Stimulated activated CD4-positive, alpha-beta T cell treated with anti-CD3 and anti-CD28 coated beads, Interleukin-15, amount 100 ng/mL, for 48 hours (primary cell): Measurements from ENCODE around the gene PEX14.
"Not testable (repeated sequence)": the region's sequence is repeated elsewhere in the genome, so short reads cannot be mapped to it uniquely, and the experiment has no call there.

Experiments
- DNase-seq, 2 donors: peaks; one replicate each; pipeline ENCODE4 v3.0.0-alpha.2; 2020; ENCODE audit warnings: low read depth in 2 of 2

PEX14 gene

GRCh38 chr1:10450156-10450814 lies 24.5 kb upstream of the PEX14 start:
- DNase-seq = no peak

GRCh38 chr1:10450836-10451235 lies 23.9 kb upstream of the PEX14 start:
- DNase-seq = no peak

GRCh38 chr1:10451287-10451686 lies 23.5 kb upstream of the PEX14 start:
- no peak for DNase-seq

DNA sequence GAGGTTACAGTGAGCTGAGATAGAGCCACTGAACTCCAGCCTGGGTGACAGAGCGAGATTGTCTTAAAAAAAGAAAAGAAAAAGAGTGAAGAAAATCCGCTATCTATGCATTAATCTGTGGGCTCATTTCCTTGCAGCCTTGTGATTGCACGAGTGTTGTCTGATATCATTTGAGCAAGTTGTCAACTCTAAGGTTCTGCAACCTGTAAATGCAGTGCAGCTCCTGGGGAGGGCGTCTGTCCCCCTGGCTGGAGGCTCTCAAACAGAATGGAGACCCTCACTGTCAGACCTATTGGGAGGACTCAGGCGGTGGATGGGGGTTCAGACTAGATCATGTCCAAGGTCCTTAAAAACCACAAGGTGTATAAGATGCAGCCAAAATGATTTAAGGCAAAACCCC lies 18.7 kb upstream of the PEX14 start:
- no peak for DNase-seq

DNA sequence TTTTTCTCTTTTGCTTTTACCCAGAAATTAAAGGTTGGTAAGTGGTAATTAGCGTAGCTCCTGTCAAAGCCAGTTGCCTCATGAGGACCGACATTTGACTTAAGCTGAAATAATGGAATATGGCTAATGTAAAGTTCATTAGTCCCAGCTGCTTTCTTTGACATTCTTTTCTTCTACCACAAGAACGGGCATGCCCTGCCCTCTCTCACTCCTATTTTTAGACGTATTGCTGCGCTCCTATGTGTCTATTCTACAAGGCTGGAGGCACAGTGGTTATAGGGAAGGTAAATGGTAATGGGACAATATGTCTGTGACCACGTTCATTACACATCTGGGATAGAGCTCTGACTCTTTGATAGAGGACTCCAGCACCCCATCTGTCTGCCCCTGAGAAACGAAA lies 18.1 kb upstream of the PEX14 start:
- DNase-seq = no peak

GRCh38 chr1:10457462-10457861 lies 17.3 kb upstream of the PEX14 start:
- not testable (repeated sequence) for DNase-seq

- no peak for DNase-seq
Measured at GRCh38 chr1:10457875-10458274, 16.9 kb upstream of the PEX14 start.

DNA sequence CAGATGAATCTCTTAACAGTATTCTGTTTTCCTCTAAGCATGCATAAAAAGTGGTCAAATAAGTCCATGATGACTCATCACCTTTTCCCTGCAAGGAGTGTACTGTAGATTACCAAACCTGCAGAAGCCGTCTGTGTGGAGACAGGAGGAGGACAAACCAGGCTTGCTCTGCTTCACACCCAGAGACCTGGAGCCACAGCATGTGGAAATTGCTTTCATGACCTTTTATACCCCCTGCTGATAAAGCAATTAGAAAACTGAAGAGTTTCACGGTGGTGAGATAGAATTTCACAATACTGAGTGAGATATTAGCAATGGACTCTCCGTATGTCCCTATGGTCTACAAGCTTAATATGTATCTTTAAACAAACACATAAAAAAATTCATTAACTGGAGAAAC lies 15.6 kb upstream of the PEX14 start:
- no peak for DNase-seq

DNA sequence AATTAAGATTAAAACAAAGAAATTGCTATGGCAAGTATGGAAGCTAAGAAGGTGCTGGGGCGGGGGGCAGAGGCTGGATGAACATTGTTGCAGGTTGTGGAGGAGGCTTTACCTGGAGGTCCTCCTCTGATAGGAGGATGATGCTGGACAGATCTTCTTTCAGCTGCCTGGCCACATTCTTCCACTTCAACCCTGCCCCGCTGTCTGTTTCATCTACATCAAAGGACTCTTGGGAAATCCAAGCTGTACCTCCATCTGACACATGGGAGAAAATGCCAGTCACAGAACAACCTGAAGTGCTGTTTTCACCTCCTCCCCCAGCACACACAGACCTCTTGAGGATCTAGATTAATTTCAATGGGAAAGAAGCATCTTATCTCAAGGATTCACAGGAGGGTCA lies 7.7 kb upstream of the PEX14 start:
- no peak for DNase-seq

DNA sequence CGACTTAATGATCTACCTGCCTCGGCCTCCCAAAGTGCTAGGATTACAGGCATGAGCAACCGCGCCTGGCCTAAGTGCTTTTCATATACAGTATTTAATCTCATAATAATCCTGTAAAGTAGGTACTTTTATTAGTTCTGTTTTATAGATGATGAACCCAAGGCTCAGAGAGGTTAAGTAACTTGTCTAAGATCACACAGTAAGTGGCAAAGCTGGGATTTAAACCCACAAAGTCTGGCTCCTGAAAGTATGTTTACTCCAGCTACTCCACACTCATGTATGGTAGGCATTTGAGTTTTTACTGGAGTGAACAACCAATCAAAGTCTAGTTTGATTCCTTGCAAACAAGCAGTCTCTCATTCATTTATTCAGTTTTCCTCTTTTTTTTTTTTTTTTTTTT lies 4.7 kb upstream of the PEX14 start:
- no peak for DNase-seq

GRCh38 chr1:10471411-10472219 lies 3.1 kb upstream of the PEX14 start:
- no peak for DNase-seq

DNA sequence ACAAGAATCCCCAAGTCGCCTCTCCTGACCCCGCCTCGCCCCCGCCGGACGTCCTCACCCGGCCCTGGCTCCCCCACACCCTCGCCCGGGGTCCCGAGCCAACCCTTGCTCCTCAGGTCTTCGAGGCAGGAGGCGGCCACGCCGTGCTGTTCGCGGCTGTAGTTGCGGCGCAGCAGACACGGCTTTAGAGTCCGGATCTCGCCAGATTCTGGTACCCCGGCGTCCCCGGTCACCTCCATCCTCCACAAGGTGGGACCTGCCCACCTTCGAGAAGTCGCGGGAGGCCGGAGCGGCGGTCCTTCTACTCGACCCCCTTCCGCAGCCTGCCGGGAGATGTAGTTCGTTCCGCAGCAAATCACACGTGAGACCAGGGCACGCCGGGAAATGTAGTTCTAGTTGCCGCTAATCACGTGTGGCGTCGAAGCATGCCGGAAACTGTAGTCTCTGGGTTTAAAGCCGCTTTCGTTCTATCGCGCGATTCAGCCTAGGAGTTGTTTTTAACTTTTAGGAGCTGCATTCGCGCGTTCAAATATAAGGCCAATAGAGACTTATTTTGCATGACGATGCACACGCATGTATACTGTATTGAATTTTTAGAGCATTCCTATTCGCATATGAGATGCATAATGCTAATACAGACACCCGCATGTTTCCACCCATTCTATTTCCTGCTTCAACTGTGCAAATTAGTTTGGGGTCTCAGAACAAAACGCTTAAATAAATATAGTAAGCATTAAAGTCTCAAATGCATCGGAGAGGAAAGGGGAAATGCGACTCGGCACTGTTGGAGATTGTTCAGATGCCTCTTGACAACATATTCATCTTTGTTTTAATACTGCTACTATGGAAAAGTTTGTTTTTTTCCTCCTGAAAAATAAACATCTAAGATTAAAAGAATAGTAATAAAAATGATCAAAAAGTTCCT lies 2.3 kb upstream of the PEX14 start, which contains the start of gene DFFA:
TSS of gene DFFA (minus strand) at position 310 of the 925 bp plus-strand sequence. CDS start at position 239, 71 bp downstream.
- peak; percentile 86 to 88 for DNase-seq

DNA sequence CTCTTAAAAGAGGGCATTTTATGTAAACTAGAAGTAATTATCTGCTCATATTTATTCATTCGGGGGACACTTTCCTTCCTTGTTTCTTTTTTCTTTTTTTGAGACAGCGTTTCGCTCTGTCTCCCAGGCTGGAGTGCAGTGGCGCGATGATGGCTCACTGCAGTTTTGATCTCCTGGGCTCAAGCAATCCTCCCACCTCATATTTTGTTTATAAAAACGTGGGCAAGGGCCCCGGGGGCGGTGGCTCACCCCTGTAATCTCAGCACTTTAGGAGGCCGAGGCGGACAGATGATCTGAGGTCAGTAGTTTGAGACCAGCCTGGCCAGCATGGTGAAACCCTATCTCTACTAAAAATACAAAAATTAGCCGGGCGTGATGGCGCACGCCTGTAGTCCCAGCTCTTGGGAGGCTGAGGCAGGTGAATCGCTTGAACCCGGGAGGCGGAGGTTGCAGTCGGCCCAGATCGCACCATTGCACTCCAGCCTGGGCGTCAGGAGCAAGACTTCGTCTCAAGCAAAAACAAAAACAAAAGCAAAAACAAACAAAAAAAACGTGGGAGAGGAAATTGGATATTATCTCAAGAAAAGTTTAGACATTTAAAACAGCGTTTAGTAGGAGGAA lies 1.5 kb upstream of the PEX14 start:
- no peak for DNase-seq

- DNase-seq = not testable (repeated sequence)
Measured at GRCh38 chr1:10474309-10474612, 489 bp upstream of the PEX14 start.

GRCh38 chr1:10475510-10475909 lies 760 bp downstream of the PEX14 start:
- DNase-seq = no peak

GRCh38 chr1:10479296-10479695 lies 4.5 kb downstream of the PEX14 start:
- no peak for DNase-seq

GRCh38 chr1:10480614-10481013 lies 5.9 kb downstream of the PEX14 start:
- no peak for DNase-seq

DNA sequence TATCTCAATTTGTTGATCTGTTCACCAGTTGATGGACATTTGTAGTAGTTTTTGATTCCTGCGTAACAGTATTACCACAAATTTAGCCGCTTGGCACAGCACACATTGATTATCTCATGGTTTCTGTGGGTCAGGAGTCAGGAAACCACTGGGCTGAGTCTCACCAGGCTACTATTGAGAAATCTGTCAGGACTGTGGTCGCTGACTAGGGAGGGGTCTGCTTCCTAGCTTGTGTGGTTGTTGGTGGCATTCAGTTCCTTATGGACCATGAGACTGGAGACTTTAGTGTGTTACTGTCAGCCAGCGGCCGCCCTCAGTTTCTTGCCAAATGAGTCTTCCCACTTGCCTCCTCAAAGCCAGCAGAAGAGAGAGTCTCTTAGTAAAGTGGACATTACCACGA lies 9.8 kb downstream of the PEX14 start:
- no peak for DNase-seq

- DNase-seq = no peak
Measured at GRCh38 chr1:10489291-10490055, 14.7 kb downstream of the PEX14 start.

DNA sequence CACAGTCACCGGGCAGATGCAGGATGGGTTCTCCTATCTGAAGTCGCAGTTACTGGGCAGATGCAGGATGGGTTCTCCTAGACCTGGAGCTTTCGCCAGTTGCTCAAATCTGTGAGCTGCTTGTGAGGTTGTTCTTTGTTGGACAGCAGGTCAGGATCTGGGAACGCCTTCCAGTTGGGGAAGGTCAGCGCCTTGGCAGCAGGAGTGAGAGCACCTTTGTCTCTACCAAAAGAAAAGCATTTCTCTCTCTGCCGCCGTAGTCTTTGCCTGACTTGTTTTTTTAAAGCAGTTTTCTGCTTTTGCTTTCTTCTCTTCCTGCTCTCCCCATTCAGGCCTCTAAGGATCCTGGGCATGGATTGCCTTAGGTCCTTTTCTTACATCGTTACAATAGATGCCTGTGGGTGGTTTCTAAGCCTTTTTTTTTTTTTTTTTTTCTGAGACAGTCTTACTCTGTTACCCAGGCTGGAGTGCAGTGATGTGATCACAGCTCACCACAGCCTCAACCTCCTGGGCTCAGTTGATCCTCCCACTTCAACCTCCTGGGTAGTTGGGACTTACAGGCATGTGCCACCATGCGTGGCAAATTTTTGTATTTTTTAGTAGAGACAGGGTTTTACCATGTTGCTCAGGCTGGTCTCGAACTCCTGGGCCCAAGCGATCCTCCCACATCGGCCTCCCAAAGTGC lies 15.7 kb downstream of the PEX14 start:
- DNase-seq = no peak

GRCh38 chr1:10494418-10494753 lies 19.6 kb downstream of the PEX14 start:
- DNase-seq = no peak
